IMR-90 (cell line): ENCODE data around the gene UBE2D4. TPM values are rescaled to one million over a fixed set of nuclear protein-coding genes. Genes with fewer than 3 reads are reported as not detected.

Experiments used
- ATAC-seq: fragments of 200-7000 bp; cut with Tn5 transposase; 2 replicates; pipeline ENCODE4 v1.9.1; 2020; ENCODE audit warnings: low read depth, mild to moderate bottlenecking, moderate library complexity
- BruUV-seq: library from RNA; stranded (reverse); fragments of 400-500 nt; replicated peaks from 2 replicates; lab custom pipeline; 2021; lab: Mats Ljungman, UMichigan
- CTCF ChIA-PET: fragments of 300-600 bp; formaldehyde crosslinking; extraction: SDS; loops from one replicate; lab custom pipeline; 2021; ENCODE audit warnings: antibody characterized with exemption; lab: Yijun Ruan, JAX
- POLR2A ChIA-PET: fragments of 300-600 bp; sonication (Branson Sonifier 250); formaldehyde crosslinking; loops from one replicate; lab custom pipeline; 2022; ENCODE audit warnings: antibody characterized with exemption; ENCODE audit not compliant: unreplicated experiment; lab: Charles Lee
- DNase-seq: peaks from one replicate; pipeline ENCODE4 v3.0.0; 2013
- H2AFZ ChIP-seq: replicated peaks from 2 replicates; pipeline ENCODE3; 2013; ENCODE audit warnings: low read length, mild to moderate bottlenecking; ENCODE audit not compliant: poor library complexity
- H2AK5ac ChIP-seq: 2 replicates; pipeline ENCODE4 v1.6.1; 2013; ENCODE audit warnings: low read depth, low read length, inconsistent platforms
- H2AK9ac ChIP-seq: replicated peaks from 2 replicates; pipeline ENCODE3; 2013; ENCODE audit warnings: mild to moderate bottlenecking, low read depth, low read length, moderate library complexity; ENCODE audit not compliant: poor library complexity
- H2BK120ac ChIP-seq: 2 replicates; pipeline ENCODE4 v1.6.1; 2013; ENCODE audit warnings: low read depth, low read length, inconsistent platforms
- H2BK15ac ChIP-seq: 3 replicates; pipeline ENCODE4 v1.6.1; 2013; ENCODE audit warnings: low read depth, low read length, inconsistent platforms
- H2BK20ac ChIP-seq: 2 replicates; pipeline ENCODE4 v1.6.1; 2013; ENCODE audit warnings: low read depth, mild to moderate bottlenecking, inconsistent platforms, low read length, moderate library complexity
- H2BK5ac ChIP-seq: 2 replicates; pipeline ENCODE4 v1.6.1; 2013; ENCODE audit warnings: mild to moderate bottlenecking, low read depth, low read length, inconsistent platforms; ENCODE audit not compliant: poor library complexity, severe bottlenecking
- H3K14ac ChIP-seq: replicated peaks from 2 replicates; pipeline ENCODE4 v1.6.1; 2013; ENCODE audit warnings: low read depth, low read length, inconsistent platforms
- H3K18ac ChIP-seq: 2 replicates; pipeline ENCODE4 v1.6.1; 2013; ENCODE audit warnings: low read depth, low read length, control low read depth
- H3K23ac ChIP-seq: 2 replicates; pipeline ENCODE4 v1.6.1; 2013; ENCODE audit warnings: low read depth, low read length, inconsistent platforms
- H3K27ac ChIP-seq: 2 replicates; pipeline ENCODE4 v1.5.1; 2013; ENCODE audit warnings: mild to moderate bottlenecking, control low read depth, low read length; ENCODE audit not compliant: insufficient read depth
- H3K27me3 ChIP-seq: 2 replicates; pipeline ENCODE4 v1.6.1; 2013; ENCODE audit warnings: low read length; ENCODE audit not compliant: control insufficient read depth, insufficient read depth
- H3K36me3 ChIP-seq: 2 replicates; pipeline ENCODE4 v1.6.1; 2013; ENCODE audit warnings: low read length, mixed read lengths; ENCODE audit not compliant: control insufficient read depth, insufficient read depth
- H3K4ac ChIP-seq: 2 replicates; pipeline ENCODE4 v1.6.1; 2013; ENCODE audit warnings: low read depth, low read length, inconsistent platforms
- H3K4me1 ChIP-seq: 2 replicates; pipeline ENCODE4 v1.6.1; 2013; ENCODE audit warnings: low read length, mixed read lengths; ENCODE audit not compliant: control insufficient read depth, insufficient read depth
- H3K4me2 ChIP-seq: 2 replicates; pipeline ENCODE4 v1.6.1; 2013; ENCODE audit warnings: low read depth, mild to moderate bottlenecking, control low read depth, low read length, moderate library complexity
- H3K4me3 ChIP-seq: 2 replicates; pipeline ENCODE4 v1.5.1; 2013; ENCODE audit warnings: low read depth, mild to moderate bottlenecking, control low read depth, low read length, moderate library complexity; ENCODE audit not compliant: insufficient read depth
- H3K56ac ChIP-seq: 2 replicates; pipeline ENCODE4 v1.6.1; 2013; ENCODE audit warnings: low read length, inconsistent platforms; ENCODE audit not compliant: insufficient read depth; ENCODE audit errors: extremely low read depth
- H3K79me1 ChIP-seq, 2 experiments: 2 replicates each; pipeline ENCODE4 v1.6.1; 2013; ENCODE audit warnings: low read length in 2 of 2, inconsistent platforms in 1 of 2, low read depth in 1 of 2
- H3K9ac ChIP-seq: 2 replicates; pipeline ENCODE4 v1.6.1; 2013; ENCODE audit warnings: low read depth, low read length, control low read depth
- H3K9me1 ChIP-seq: 2 replicates; pipeline ENCODE4 v1.6.1; 2013; ENCODE audit warnings: low read length, inconsistent platforms; ENCODE audit not compliant: insufficient read depth
- H3K9me3 ChIP-seq: 2 replicates; pipeline ENCODE4 v1.6.1; 2013; ENCODE audit warnings: low read length; ENCODE audit not compliant: control insufficient read depth, insufficient read depth
- H4K20me1 ChIP-seq: 2 replicates; pipeline ENCODE4 v1.6.1; 2013; ENCODE audit warnings: low read length, inconsistent platforms; ENCODE audit not compliant: insufficient read depth
- H4K5ac ChIP-seq: 2 replicates; pipeline ENCODE4 v1.6.1; 2013; ENCODE audit warnings: mild to moderate bottlenecking, low read depth, low read length, control low read depth
- H4K8ac ChIP-seq, 2 experiments: 2 replicates each; pipeline ENCODE4 v1.6.1; 2013; ENCODE audit warnings: low read depth in 2 of 2, low read length in 2 of 2, control low read depth in 1 of 2, inconsistent platforms in 1 of 2
- H4K91ac ChIP-seq: 2 replicates; pipeline ENCODE4 v1.6.1; 2013; ENCODE audit warnings: low read depth, low read length, inconsistent platforms; ENCODE audit not compliant: insufficient read depth
- MAZ ChIP-seq: IDR thresholded peaks from 2 replicates; pipeline ENCODE4 v1.6.1; 2012; ENCODE audit warnings: low read depth, mild to moderate bottlenecking, low read length, improper control_type of control experiment, moderate library complexity, borderline replicate concordance
- MXI1 ChIP-seq: IDR thresholded peaks from 2 replicates; pipeline ENCODE4 v1.6.1; 2012; ENCODE audit warnings: low read depth, mild to moderate bottlenecking, low read length, moderate library complexity, borderline replicate concordance
- NFE2L2 ChIP-seq: fragments of 150-350 bp; IDR thresholded peaks from 2 replicates; pipeline ENCODE4 v1.6.1; 2016; ENCODE audit warnings: low read depth, mild to moderate bottlenecking, low read length
- RCOR1 ChIP-seq: IDR thresholded peaks from 2 replicates; pipeline ENCODE4 v1.6.1; 2012; ENCODE audit warnings: mild to moderate bottlenecking, low read length, improper control_type of control experiment; ENCODE audit not compliant: insufficient replicate concordance
- SMC3 ChIP-seq: fragments of 150-350 bp; IDR thresholded peaks from 2 replicates; pipeline ENCODE4 v1.6.1; 2016; ENCODE audit warnings: low read depth, mild to moderate bottlenecking, antibody characterized with exemption, low read length, moderate library complexity
- WGBS, 2 experiments: methylation state at CpG; one replicate each; pipeline versions ENCODE4 v1.1.5 to v1.1.7; 2013; ENCODE audit warnings: missing lambda C conversion rate in 2 of 2; ENCODE audit not compliant: insufficient read length in 1 of 2; ENCODE audit errors: extremely low coverage in 2 of 2; 5-methylcytosine and 5-hydroxymethylcytosine counted together
- dilution Hi-C: fragments of 300-500 bp; cut with HindIII; formaldehyde crosslinking; loops from one replicate; pipeline ENCODE4 v1.14.3; 2018; ENCODE audit warnings: low sequenced_read_pairs; ENCODE audit not compliant: unreplicated experiment
- in situ Hi-C: fragments of 300-500 bp; cut with MboI; formaldehyde crosslinking; loops from 3 replicates; pipeline ENCODE4 v1.14.3; 2019; ENCODE audit warnings: low sequenced_read_pairs, inconsistent platforms, mixed read lengths
- intact Hi-C: fragments of 100-400 bp; cut with micrococcal nuclease; formaldehyde crosslinking; loops from 2 replicates; pipeline ENCODE4 v1.10.0; 2022
- polyA plus RNA-seq, 3 experiments: library from polyadenylated mRNA; depleted of rRNA; stranded (reverse); fragments of >200 nt; gene quantifications; 2 replicates each; pipeline ENCODE4 v1.2.3, GENCODE V29; 2012; ENCODE audit warnings: low replicate concordance in 1 of 3
- total RNA-seq: library from RNA; depleted of rRNA; stranded (reverse); fragments of >200 nt; gene quantifications from 2 replicates; pipeline ENCODE4 v1.2.3, GENCODE V29; 2012
- TF ChIP-seq, protein P1 (sequence below): fragments of 150-350 bp; IDR thresholded peaks from 2 replicates; pipeline ENCODE4 v1.6.1; 2017; ENCODE audit warnings: mild to moderate bottlenecking, antibody characterized with exemption, low read length, low read depth
- TF ChIP-seq, protein P2 (sequence below): fragments of 150-350 bp; IDR thresholded peaks from 2 replicates; pipeline ENCODE4 v1.6.1; 2016; ENCODE audit warnings: low read depth, mild to moderate bottlenecking, low read length, moderate library complexity, borderline replicate concordance
- TF ChIP-seq, protein P3 (sequence below): conservative IDR thresholded peaks from 2 replicates; pipeline ENCODE4 v1.5.1; 2012; ENCODE audit warnings: mild to moderate bottlenecking, low read depth, low read length, improper control_type of control experiment

The UBE2D4 gene
- total and polyA plus RNA-seq, 2 of the 4 experiments (the other 2 are of a cell fraction) = 9.7 to 10.5 TPM

DNA sequence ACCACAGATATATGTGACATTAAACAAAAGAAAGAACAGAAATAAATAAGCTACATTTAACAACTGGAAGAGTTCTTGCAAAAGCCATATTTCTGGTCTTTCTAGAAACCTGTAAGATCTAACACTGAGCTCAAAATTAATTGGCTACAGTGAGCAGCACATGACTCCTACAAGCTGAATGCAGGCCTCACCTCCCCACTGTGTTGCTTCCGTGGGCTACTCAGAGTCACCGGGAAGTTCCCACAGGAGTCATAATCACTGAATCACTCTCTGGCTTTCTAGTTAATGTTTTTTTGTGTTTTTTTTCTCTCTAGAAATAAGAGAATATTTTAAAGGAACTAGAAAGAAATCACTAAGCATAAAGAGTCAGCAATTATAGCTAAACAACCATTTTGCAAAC lies 46.8 kb upstream of the UBE2D4 start (continued):
- TF ChIP-seq MXI1 = no peak
- no peak for TF ChIP-seq SMC3

DNA sequence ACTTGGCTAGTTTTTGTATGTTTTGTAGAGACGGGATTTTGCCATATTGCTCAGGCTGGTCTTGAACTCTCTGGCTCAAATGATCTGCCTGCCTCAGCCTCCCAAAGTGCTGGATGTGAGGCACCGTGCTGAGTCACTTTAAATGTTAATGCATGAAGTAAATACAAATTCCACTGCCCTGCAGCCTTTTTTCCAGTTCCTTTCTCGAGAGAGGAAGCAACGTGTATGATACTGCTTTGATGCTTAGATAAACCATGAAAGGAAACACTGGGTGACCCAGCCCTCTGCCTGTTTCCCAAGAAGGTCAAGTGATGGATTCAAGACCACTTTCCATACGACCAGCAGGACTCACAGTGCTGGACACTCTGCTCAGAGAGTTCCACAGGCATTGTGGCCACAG lies 45.6 kb upstream of the UBE2D4 start:
- no peak overlapping the region for H3K4me2 ChIP-seq
- WGBS, 2 experiments = no CpG with 5 or more reads among the region's 5 CpGs

More for the DNA sequence above, 45.6 kb upstream of the UBE2D4 start:
- Histone ChIP-seq H3K14ac (peak overlapping the region; percentile 39; the same call in 1 of the 2 replicates), H3K9me1 (peaks cover 17% of the 10 kb centered on the region), H4K5ac (peak overlapping the region; percentile 25; the same call in 1 of the 2 replicates), H3K4me1 (peaks cover 10% of the 10 kb centered on the region), H3K27ac (peak overlapping the region; percentile 58; the same call in 1 of the 2 replicates), H3K4me3 (no peak overlapping the region), H2AK5ac (peak overlapping the region; percentile 65; the same call in 1 of the 2 replicates), H3K18ac (peak overlapping the region; percentile 67; the same call in 1 of the 2 replicates), H2BK120ac (peak overlapping the region; percentile 57; the same call in 1 of the 2 replicates), H4K91ac (peak overlapping the region; percentile 26), H2BK5ac (peak overlapping the region; percentile 78), H2AK9ac (no peak overlapping the region), H3K56ac (no peak overlapping the region), H2BK15ac (peak overlapping the region; percentile 61; the same call in 1 of the 3 replicates), H3K23ac (no peak overlapping the region), H3K4ac (peak overlapping the region; percentile 56; the same call in 1 of the 2 replicates), H3K9ac (no peak overlapping the region), H3K27me3 (no peaks in the 10 kb centered on the region), H3K36me3 (peaks cover 49% of the 10 kb centered on the region), H2AFZ (no peak overlapping the region), H2BK20ac (peak overlapping the region; percentile 15; the same call in 1 of the 2 replicates), H3K79me1 (peaks cover 30 to 68% of the 10 kb centered on the region in 2 experiments), H3K9me3 (no peaks in the 10 kb centered on the region), H4K8ac (peak overlapping the region in 1 of 2 experiments; percentile 68; a peak in 1 of 4 replicates), H4K20me1 (no peaks in the 10 kb centered on the region; the same call in 1 of the 2 replicates)
- dilution Hi-C loops = no loop called here
- CTCF ChIA-PET = no interaction called here
- in situ Hi-C loops = no loop called here
- peak; percentile 75 for ATAC-seq
- peak; percentile 78 for DNase-seq
- peak; percentile 65; the same call in 1 of the 2 replicates for TF ChIP-seq NFE2L2
- TF ChIP-seq SMC3 = no peak
- TF ChIP-seq, protein P1, sequence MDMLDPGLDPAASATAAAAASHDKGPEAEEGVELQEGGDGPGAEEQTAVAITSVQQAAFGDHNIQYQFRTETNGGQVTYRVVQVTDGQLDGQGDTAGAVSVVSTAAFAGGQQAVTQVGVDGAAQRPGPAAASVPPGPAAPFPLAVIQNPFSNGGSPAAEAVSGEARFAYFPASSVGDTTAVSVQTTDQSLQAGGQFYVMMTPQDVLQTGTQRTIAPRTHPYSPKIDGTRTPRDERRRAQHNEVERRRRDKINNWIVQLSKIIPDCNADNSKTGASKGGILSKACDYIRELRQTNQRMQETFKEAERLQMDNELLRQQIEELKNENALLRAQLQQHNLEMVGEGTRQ = no peak
- TF ChIP-seq, protein P2, sequence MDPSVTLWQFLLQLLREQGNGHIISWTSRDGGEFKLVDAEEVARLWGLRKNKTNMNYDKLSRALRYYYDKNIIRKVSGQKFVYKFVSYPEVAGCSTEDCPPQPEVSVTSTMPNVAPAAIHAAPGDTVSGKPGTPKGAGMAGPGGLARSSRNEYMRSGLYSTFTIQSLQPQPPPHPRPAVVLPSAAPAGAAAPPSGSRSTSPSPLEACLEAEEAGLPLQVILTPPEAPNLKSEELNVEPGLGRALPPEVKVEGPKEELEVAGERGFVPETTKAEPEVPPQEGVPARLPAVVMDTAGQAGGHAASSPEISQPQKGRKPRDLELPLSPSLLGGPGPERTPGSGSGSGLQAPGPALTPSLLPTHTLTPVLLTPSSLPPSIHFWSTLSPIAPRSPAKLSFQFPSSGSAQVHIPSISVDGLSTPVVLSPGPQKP = no peak
- TF ChIP-seq, protein P3, sequence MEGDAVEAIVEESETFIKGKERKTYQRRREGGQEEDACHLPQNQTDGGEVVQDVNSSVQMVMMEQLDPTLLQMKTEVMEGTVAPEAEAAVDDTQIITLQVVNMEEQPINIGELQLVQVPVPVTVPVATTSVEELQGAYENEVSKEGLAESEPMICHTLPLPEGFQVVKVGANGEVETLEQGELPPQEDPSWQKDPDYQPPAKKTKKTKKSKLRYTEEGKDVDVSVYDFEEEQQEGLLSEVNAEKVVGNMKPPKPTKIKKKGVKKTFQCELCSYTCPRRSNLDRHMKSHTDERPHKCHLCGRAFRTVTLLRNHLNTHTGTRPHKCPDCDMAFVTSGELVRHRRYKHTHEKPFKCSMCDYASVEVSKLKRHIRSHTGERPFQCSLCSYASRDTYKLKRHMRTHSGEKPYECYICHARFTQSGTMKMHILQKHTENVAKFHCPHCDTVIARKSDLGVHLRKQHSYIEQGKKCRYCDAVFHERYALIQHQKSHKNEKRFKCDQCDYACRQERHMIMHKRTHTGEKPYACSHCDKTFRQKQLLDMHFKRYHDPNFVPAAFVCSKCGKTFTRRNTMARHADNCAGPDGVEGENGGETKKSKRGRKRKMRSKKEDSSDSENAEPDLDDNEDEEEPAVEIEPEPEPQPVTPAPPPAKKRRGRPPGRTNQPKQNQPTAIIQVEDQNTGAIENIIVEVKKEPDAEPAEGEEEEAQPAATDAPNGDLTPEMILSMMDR = no peak
- TF ChIP-seq MAZ = no peak
- no peak for TF ChIP-seq RCOR1
- POLR2A ChIA-PET = interaction anchor here (1.1 kb wide), 1 partner anchor 11 kb away, joined by 3 read pairs; the partner anchor contains the start of gene MRPS24
- BruUV-seq = no TSS peak
- intact Hi-C loops = no loop called here
